HG03521 (cell line): ENCODE data around the gene GPAT3.
"Not testable (repeated sequence)": the region's sequence is repeated elsewhere in the genome, so short reads cannot be mapped to it uniquely, and the experiment has no call there.

Source experiments
- ATAC-seq: cut with Tn5 transposase; IDR thresholded peaks from one replicate; pipeline ENCODE4 v1.9.1; 2021; ENCODE audit warnings: mild to moderate bottlenecking, moderate library complexity; ENCODE audit not compliant: unreplicated experiment

Gene GPAT3

DNA sequence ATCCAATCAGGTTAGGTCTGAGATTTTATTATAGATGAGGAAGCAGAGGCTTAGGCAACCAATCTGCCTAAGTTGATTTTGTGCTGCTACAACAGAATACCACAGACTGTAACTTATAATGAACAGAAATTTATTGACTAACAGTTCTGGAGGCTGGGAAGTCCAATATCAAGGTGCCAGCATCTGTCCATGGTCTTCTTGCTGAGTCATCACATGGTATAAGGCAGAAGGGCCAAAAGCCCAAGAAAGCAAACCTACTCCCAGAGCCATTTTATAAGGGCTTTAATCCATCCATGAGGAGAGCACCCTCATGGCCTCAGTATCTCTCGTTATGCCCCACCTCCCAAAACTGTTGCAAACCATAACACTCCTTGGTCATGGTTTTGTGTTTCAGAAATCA is 55.8 kb downstream of the GPAT3 start:
- no peak for ATAC-seq

DNA sequence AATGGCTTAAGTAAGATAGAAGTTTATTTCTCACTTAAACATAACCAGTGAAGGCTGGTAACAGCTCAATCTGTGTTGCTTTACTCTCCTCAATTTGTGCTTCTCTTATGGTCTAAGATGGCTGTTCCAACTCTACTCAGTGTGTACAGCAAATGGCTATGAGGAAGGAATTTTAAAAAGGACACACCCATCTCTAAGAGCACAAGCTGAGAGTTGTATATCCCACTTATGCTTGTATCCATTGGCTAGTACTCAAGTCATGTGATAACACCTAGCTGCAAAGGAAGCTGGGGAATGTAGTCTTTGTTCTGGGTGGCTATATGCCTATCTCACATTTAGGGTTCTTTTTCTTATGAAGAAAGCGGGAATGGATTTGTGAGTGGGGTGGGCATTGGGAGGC is 63.3 kb downstream of the GPAT3 start:
- ATAC-seq, result no peak

DNA sequence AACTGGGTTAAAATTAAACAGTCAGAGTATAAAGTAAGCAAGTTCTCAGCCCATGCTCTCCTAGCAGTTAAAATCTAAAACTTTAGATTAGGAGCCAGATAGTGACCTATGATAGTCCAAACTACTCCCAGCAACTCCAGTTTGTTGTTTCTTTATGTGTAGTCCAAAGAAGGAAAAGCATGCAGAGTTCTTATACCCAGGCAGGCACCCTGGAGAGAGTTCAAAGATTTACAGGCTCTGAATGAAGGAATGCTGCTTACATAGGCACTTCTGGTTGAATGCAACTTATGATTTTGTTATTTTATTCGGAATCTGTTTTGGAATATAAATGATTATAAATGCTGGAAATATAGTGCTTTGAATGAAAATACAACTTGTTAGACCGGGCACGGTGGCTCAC is 67.2 kb downstream of the GPAT3 start:
- no peak for ATAC-seq

DNA sequence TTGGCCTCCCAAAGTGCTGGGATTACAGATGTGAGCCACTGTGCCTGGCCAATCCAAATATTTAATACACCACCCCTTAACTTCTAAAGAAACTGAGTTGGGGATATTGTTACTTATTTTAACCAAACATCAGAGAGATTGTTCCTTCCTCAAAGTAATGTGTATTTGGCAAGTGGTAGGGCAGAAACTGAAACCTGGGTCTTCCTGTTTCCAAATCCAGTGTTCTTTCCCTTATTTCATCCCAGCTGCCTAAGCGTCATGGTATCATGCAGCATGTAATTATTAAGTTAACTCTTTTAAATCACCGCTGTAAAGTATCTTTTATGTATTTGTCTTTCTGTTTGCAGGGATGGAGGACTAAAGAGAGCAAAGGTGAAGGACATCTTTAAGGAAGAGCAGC is 68.4 kb downstream of the GPAT3 start:
- no peak for ATAC-seq

DNA sequence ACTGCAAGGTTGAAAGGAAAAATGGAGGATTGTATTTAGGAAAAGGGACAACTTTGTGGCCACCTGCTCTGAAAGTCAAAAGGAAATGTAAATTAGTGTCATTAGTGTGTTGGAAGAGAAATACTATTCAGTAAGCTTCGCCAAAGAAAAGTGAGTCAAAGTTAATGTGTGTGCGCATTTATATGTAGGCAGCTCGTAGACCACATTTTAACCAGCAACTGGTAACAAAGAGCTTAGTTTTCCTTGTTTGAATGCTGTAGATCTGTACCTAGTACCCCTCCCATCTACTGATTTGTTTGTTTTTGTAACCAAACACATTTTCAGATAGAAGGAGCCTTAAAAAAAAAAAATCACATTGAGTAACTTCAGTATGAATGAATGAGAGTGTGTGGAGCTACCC is 69.3 kb downstream of the GPAT3 start:
- no peak for ATAC-seq

DNA sequence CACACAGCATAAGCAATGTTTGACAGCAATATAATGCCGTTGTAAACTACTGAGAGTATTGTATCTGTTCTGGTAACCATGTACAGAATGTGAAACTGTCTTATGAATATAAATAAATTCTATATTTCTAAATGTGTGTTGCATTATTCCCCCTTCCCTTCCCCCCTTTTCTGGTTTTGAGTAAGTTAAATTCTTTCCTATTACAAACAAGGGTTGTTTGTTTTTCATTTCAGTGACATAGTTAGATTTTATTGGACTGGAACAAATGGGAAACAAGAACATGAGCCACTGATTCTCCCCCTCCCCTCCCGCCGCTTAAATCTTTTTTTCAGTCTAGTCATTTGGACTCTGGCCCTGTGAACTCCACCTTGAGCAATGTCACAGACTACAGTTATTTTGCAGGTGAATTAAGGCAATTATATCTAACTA is 69.8 kb downstream of the GPAT3 start:
- ATAC-seq, result no peak

DNA sequence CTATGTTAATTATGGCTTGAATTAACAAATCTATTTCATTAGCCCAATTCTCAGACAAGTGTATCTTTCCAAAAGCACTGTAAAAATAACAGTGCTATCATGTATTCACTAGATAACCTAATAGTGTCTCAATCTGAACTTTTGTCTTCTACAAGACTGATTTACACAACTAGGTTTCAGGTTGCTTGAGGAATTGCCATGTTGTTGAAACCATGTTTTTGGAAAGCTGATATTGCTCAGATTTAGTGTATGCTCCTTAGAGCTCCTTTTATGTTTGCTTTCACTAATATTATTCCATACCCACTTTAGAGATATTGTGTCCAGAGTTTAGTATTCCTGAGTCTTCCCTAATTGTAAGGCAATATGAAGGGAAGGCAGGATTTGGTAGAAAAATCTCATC is 70.6 kb downstream of the GPAT3 start:
- ATAC-seq, result no peak

DNA sequence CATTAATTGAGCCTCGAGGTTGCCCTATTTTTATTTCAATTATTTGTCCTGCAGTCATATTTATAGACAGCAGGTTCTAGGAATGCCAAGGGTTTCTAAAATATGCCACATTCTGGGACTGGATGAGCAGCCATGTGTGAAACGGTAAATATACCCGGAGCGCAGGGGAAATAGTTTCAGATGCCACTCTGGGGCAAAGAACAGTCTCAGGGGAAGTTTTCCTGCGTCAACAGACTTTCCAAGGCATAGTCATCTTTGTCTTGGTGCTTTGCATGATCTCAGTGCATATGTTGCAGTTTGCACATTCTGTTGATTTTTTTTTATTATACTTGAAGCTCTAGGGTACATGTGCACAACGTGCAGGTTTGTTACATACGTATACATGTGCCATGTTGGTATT is 71.0 kb downstream of the GPAT3 start:
- no peak for ATAC-seq

DNA sequence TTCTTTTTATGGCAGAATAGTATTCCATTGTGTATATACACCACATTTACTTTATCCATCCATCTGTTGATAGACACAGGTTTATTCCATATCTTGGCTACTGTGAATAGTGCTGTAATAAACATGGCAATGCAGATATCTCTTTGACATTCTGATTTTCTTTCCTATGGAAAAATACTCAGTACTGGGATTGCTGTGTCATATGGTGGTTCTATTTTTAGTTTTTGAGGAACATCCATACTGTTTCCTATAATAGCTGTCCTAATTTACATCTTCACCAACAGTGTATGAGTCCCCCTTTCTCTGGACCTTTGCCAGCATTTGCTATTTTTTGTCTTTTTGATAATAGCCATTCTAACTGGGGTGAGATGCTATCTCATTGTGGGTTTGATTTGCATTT is 73.5 kb downstream of the GPAT3 start:
- no peak for ATAC-seq

DNA sequence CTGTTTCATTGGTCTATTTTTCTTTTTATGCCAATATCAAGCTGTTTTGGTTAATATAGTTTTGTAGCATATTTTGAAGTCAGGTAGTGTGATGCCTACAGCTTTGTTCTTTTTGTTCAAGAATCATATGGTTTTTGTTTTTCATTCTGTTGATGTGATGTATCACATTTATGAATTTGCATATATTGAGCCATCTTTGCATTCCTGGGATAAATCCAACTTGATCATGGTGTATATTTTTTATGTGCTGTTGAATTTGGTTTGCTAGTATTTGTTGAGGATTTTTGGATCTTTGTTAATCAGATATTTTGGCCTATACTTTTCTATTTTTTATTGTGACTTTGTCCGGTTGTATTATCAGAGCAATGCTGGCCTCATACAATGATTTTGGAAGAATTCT is 74.8 kb downstream of the GPAT3 start:
- no peak for ATAC-seq

DNA sequence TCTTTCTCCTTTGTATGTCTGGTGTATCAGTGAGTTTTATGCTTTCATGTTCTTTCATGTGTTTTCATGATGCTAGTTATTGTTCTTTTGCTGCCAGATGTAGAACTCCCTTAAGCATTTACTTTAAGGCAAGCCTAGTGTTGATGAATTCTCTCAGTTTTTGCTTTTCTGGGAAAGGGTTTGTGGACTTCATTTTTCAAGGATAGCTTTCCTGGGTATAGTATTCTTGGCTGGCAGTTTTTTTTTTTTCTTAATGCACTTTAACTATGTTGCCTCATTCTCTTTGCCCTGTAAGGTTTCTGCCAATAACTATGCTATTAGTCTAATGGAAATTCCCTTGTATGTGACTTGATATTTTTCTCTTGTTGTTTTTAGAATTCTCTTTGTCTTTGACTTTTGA is 77.1 kb downstream of the GPAT3 start:
- no peak for ATAC-seq

DNA sequence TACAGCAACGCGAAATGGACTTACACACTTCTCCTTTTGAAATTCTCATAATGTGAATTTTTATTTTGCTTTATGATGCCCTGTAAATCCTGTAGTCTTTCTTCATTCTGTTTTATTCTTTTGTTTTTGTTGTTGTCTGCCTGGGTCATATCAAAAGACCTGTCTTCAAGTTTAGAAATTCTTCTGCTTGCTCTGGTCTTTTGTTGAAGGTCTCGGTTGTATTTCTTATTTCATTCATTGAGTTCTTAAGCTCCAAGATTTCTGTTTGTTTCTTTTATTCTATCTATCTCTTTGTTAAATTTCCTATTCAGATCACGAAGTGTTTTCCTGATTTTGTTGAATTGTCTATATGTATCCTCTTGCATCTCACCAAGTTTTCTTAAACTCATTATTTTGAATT is 78.1 kb downstream of the GPAT3 start:
- ATAC-seq, result no peak

DNA sequence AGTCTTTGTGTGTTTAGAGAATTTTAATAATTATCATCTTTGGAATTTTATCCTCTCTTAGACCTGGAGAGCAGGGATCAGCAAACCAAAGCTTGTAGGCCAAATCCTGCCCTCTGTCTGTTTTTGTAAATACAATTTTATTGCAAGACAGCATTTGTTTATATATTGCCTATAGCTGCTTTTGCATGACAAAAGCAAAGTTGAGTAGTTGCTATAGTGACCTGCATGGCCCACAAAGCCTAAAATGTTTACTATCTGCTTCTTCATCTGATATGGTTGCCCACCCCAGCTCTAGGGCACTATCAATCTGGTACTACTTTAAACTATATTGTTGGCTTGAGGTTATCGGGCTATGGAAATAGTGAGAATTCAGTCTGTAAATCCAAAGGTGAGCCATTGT is 80.3 kb downstream of the GPAT3 start:
- ATAC-seq, result no peak

DNA sequence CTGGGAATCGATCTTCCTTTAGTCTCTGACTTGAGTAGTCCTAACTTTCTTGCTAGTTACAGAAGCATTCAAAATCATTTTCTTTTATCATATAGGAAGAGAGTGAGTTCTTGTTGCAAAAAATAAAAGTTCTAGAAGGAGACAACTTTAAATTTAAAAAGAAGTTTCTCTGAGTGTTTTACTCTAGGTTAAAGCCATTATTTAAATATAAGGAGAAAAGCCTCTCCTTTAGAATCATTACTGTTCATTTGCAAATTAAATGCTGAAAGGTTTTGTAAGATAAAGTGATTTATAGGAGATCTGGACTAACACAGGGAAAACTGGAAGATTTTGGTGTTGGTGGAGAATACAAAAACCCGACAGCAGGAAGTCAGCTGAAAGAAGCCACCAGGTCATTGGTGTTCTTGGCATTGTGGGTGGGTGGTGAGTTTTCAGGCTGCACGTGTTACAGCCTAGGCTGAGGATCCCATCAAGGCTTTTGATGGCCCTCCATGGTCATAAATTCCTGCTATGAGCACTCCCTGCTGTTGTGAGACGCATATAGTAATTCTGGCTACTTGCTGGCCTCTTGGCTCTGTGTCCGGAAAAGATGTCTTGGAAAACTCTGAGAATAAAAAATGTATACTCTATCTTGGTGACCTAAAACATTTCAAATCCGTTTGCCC is 81.6 kb downstream of the GPAT3 start:
- no peak for ATAC-seq

DNA sequence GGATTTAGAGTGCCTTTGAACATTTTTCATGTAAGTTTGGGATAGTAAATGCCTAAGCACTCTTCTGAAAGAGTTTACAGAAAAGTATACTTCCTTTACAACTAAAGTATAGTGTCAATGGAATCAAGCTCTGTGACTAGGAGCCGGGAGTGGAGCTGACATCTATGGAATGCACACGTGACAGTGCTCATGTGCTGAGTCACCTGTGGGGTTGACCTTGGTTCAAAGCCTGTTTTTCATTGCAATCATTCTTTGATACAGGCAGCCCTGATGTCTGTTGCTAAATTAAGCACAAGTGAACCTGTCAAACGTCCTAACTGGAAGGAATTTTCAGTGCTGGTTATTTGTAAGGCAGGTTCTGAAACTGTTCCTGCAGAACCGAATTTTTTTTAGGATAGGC is 82.5 kb downstream of the GPAT3 start:
- ATAC-seq, result no peak

DNA sequence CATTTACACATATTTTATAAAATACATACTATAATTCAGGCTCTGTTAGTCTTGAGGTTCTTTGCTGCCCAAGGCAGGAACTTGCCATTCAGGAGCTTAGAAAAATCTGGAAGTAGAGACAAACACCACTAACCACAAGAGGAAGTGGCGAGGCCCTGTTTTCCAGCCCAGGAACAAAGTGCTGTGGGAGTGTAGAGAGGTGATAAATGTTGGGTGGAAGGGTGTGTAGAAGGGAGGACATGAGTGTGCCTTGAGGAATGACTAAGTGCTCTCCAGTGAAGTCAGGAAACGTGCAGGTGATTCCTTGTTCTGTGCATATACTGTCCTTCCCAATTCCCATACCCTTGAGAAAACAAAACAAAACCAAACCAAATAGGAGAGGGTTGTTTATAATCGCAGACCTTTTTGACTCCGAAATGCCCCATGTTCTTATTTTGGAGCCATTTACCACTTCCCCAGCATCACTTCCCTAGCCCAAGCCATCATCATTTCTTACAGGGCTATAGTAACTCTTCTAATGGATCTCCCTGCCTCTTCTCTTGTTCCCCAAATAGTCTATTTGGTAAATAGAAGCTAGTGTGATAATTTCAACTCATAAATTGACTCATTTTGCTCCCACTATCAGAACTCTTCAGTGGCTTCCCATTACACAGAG is 83.2 kb downstream of the GPAT3 start:
- no peak for ATAC-seq

DNA sequence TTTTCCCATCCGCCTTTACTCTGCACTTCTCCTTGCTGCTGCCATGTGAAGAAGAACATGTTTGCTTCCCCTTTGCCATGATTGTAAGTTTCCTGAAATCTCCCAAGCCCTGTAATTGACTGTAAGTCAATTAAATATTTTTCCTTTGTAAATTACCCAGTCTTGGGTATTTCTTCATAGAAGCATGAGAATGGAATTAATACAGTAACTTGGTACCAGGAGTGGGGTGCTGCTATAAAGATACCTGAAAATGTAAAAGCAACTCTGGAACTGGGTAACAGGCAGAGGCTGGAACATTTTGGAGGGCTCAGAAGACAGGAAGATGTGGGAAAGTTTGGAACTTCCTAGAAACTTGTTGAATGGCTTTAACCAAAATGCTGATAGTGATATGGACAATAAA is 86.2 kb downstream of the GPAT3 start:
- not testable (repeated sequence) for ATAC-seq

DNA sequence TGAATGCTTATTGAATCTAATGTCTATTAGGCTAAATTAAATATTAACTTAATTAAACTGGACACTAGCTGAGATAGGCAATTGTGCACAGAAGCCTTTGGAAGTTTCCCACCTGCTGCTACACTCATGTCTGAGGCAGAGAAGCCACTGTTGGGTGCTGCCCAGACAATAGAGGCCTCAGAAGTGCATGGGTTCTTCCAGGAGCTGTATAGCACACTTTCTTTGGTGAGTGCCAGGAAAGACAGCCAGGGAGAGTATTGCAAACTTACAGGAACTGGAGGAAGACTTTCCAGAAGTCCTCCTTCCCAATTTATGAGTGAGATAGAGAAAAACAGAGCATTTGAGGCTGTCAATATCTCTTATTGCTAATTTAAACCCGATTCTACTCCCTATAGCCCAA is 89.9 kb downstream of the GPAT3 start:
- no peak for ATAC-seq

DNA sequence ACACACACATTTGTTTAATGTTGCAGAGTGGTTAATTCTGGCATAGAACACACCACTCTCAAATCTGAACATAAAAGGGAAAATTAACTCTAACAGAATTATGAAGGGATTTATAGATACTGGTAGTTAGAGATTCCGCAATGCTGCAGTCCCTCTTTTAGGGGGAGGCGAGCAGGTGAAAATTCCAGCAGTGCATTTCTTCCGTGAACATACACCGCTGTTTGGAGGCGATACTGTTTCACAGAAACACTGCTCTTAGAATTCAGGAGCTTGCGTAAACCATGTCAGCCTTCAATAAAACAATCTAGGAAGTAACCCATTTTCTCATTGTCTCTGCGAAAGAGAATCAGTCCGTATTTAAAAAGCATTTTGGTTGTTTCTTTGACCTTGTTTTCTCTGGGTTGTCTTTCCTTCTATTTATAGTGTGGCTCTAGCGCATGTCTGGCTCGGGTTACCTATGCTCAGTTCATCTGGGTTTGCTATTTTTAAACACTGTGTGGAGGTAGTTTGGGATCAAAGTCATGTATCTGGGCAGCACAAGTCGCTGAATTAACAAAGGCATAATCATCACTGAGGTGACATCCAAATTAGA is 90.4 kb downstream of the GPAT3 start:
- ATAC-seq, result no peak

DNA sequence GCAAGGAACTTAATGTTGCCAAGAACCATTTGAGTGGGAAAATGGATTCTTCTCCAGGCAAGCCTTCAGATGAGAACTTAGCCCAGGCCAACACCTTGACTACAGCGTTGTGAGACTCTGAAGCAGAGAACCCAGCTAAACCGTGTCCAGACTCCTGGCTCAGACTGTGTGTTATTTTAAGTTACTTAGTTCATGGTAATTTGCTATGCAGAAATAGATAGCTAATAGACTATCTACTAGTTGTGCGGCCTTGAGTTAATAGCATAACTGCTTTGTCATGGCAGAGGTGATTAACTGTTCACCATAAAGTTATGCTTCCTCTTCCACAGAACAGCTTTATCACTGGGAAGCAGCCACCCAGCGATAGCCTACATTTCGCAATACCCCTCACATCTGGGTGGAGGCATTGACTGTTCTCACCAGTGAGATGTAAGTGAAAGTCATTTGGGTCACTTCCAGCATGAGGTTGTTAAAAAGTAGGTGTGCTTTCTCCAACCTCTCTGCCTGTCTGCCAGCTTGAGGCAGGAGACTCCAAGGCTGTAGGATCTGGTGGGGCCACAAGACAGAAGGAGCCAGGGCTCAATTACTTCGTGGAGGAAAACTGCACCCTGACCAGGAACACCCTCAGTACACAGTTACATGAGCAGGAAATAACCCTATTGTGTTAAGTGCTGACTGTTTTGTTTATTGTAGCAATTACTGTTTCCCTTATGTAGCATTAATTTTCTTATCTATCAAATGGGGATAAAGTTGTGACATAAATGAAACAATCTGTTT is 94.2 kb downstream of the GPAT3 start:
- ATAC-seq, result no peak

DNA sequence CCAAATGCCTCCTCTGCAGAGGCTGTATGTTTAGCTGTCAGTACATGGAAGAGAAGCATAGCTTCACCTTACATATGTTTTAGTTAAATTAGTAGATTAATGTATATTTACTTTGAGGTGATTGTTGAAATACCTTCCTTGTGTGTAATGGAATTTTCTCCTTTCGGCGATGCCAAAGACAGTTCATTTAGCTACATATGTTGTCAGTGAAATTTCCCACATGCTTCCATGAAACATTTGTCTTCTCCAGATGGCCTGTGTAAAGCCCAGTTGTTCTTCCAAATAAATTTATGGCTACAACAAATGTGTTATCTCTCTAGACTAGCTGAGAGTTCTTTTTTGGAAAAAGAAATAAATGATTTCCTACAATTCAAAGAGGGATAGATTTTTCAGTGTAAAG is 95.2 kb downstream of the GPAT3 start:
- no peak for ATAC-seq

DNA sequence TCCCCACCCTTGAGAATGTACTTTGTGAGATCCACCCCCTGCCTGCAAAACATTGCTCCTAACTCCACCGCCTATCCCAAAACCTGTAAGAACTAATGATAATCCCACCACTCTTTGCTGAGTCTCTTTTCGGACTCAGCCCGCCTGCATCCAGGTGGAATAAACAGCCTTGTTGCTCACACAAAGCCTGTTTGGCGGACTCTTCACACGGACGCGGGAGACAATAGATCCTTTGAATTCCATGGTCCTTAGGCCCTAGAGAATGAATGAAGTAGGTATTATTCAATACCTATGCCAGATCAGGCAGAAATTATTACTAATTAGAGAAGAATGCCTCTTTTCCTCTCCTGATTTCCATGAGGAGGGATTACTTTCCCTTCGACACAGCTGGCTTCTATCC is 101.0 kb downstream of the GPAT3 start:
- no peak for ATAC-seq
